ENCODE measurements around the gene IZUMO1.
"Not testable (repeated sequence)": the region's sequence is repeated elsewhere in the genome, so short reads cannot be mapped to it uniquely, and the experiment has no call there.

Gene IZUMO1

DNA sequence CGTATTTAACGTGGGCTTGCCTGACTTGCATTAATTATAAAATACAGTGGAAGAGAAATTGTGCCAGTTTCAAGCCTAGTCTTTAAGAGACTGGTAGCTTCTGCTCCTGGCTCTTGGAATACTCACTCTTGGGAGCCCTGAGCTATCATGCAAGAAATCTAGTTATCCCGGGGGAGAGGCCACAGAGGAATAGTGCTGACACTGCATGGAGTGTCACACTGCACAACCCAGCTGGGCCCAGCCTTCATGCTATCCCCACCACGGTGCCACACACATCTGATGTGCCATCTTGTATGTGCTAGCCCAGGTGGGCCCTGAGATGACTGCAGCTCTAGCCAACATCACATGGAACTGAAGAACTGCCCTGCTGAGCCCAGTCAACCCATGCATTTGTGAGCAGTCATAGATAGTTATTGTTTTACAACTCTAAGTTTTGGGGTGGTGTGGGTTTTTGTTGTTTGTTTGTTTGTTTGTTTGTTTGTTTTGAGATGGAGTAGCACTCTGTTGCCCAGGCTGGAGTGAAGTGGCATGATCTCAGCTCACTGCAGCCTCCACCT lies 35.5 kb downstream of the IZUMO1 start:
- DNase-seq, result no peak

DNA sequence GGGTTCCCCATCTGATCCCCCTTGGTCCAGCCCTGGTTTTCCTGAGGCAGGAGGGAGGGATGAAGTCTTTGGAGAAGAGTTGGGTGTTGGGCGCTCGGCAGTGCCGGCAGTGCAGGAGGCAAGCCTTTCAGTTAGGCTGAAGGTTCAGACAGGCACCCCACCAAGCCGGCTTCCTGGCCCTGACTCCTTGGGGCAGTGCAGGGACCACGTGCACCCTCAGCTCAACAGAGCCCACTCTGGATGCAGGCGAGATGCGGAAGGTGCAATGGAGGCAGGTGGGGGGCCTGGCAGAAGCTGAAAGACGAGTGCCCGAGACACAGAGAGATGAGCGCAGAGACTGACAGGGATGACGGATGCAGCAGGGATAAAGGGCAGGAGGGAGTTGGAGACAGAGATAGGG lies 38.2 kb downstream of the IZUMO1 start:
- no peak for DNase-seq

DNA sequence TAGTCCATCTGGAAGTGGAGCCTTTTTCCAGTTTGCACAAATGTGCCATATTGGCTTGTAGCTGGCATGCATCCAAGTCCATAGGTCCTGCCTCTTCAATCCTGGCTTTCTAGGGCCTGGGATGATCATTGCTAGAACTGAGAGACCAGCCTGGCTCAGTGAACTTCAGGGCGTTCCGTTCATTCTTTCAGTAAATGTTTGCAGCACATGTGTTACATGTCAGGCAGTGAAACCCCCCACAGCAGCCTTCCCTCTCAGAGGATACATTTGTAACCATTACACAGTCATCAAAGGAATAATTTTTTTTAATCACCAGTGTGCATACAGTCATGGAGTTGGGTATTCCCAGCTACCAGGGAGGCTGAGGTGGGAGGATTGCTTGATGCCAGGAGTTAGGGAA lies 41.3 kb downstream of the IZUMO1 start:
- DNase-seq, result peak; percentile 32

DNA sequence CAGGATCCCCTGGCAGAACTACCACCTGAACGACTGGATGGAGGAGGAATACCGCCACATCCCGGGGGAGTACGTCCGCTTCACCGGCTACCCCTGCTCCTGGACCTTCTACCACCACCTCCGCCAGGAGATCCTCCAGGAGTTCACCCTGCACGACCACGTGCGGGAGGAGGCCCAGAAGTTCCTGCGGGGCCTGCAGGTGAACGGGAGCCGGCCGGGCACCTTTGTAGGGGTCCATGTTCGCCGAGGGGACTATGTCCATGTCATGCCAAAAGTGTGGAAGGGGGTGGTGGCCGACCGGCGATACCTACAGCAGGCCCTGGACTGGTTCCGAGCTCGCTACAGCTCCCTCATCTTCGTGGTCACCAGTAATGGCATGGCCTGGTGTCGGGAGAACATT lies 43.4 kb downstream of the IZUMO1 start:
- no peak for DNase-seq

DNA sequence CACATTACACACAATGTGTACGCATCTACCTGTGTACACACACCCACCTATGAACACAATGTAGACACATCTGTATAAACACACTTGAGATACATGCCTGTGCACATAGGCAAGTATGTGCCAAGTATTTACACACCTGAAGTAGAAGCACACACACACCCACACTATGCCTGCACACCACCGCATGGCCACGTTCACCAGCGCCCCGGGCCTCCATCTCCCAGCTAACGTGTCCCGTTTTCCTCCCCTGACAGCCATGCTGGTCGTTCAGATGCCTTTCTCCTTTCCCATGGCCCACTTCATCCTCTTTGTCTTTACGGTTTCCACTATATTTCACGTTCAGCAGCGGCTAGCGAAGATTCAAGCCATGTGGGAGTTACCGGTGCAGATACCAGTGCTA lies 44.0 kb downstream of the IZUMO1 start:
- DNase-seq, result no peak

DNA sequence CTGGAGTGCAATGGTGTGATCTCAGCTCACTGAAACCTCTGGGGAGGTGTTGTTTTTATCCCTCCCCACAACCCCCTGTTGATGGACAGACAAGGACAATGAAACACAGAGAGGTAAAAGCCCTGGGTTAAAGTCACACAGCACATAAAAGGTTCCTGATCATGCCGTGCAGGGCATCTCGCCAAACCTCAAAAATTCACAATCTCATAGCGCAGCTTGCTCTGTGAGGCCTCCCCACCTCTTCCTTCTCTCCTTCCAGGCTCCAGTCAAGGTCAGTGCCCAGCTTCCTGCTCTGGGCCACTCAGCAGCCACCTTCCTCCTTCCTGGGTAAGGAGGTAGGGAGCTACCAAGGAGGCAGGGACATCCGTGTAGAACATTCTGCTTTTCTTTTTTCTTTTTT lies 48.7 kb downstream of the IZUMO1 start:
- no peak for DNase-seq

DNA sequence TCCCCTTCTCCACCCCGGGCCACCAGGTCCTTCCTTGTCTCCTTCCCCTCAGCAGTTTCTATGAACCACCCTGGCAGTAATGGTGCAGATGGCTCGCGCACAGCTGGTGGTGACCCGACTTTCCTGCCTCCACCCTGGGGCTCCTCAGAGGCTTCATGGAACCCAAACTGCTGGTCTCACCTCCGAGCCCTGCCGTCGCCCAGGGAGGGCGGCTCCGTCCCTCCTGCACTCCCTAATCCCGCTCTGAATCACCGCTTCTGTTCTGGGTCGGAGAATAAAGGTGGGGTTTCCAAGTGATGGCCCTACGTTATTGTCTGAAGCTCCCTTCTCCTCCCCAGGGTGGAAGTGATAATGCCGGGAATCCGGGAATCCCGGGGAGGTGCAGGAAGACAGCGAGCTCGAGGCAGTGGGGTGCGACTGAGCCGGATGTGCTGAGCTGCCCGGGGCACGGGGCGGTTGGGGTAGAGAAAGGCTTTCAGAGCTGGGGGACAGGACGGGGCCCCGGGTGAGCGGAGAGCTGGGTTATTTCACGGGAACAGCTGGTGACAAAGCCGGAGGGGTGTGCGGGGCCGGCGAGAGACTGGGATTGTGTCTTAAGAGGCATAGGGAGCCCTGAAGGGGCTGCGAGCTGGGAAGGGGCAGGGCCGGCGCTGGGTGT lies 50.2 kb downstream of the IZUMO1 start:
- DNase-seq, result peak; percentile 70

DNA sequence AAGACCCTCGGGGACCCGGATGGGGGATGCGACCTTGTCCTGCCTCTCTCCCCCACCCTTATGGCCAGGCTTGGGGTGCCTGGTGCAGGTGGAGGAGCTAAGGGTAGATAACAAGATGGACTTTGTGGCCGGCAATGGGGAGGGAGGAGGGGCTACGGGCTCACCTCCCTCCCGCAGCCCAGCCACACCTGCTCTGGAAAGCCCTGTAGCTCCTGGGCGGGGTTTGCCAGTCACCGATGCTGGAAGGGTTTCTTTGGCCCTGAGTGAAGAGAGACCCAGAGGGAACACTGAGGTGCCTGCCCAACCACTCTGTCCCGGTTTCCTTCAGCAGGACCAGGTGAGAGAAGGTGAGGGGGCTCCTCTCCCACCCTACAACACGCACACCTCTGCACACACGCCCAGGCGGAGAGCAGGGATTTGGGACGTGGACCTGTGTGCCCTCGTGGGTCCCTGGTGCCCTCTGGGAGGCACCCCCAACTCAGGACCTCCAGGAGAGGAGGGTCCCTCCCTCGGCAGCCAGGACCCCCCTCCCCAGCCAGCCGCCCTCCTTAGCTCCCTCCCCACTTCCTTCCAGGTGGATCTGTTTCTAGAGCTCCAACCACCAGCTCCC lies 50.9 kb downstream of the IZUMO1 start, which contains the start of gene FUT2:
Gene FUT2 (plus strand): TSS at position 229 of the 610 bp plus-strand sequence. CDS start 6,986 bp downstream, outside the sequence.
- DNase-seq, result peak; percentile 89

DNA sequence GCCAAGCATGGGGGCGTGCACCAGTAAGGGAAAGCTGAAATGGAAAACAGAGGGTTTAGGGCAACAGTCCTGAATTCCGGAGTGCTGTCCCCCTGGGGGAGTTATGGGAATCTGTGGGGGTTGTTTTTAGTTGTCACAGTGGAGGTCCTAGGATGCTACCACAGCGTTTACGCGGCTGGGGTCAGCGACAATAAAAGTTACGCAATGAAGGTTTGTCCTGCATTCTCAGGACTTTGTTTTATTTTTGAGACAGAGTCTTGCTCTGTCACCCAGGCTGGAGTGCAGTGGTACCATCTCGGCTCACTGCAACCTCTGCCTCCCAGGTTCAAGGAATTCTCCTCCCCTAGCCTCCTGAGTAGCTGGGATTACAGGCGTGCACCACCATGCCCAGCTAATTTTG lies 53.1 kb downstream of the IZUMO1 start:
- not testable (repeated sequence) for DNase-seq
